ENCODE results near the gene CDCA8. TPM values are rescaled to one million over a fixed set of nuclear protein-coding genes. Genes with fewer than 3 reads are reported as not detected.

CDCA8 gene
- total RNA-seq, 1 experiment from 2014 or later = 48.5 TPM

DNA sequence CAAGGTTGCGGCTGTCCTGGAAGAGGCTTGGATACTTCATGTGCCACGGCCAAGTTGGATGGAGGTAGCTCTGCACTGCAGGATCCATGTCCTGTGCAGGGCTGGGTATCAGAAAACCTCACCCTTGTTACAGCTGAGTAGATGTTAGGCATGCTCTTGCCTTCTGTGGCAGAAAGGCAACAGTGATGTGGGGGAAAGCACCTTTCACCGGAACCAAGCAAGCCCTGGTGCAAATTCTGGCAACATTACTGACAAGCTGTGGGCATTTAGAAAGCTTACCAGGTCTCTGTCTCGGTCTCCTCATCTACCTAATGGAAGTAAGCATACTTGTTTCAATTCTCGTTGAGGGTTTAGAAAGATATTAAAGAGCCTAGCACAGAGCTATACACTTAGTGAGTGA is 14.5 kb upstream of the CDCA8 start:
- peaks cover 4% of the 10 kb centered on the region for H3K27me3 Mint-ChIP-seq (ENCODE audit: low read depth)
- H3K18ac ChIP-seq (ENCODE audit: insufficient read length, low read depth, low read length) = no peak overlapping the region
- no peak overlapping the region for H2AK5ac ChIP-seq (ENCODE audit: insufficient read length, low read length)
- no peak overlapping the region for H3K9ac ChIP-seq (ENCODE audit: extremely low read depth, insufficient read length, low read length)
- no peaks in the 10 kb centered on the region for H3K9me3 Mint-ChIP-seq
- H3K79me2 ChIP-seq (ENCODE audit: insufficient read depth, low read length) = no peaks in the 10 kb centered on the region
- no peak overlapping the region for H3T11ph ChIP-seq (ENCODE audit: low read length)
- no peak overlapping the region for H2BK5ac ChIP-seq (ENCODE audit: insufficient read length, low read length)
- no peak overlapping the region for H4K5ac ChIP-seq (ENCODE audit: insufficient read length, low read depth, low read length)
- H2BK12ac ChIP-seq (ENCODE audit: insufficient read length, low read depth, low read length) = no peak overlapping the region
- TF ChIP-seq, protein P1, sequence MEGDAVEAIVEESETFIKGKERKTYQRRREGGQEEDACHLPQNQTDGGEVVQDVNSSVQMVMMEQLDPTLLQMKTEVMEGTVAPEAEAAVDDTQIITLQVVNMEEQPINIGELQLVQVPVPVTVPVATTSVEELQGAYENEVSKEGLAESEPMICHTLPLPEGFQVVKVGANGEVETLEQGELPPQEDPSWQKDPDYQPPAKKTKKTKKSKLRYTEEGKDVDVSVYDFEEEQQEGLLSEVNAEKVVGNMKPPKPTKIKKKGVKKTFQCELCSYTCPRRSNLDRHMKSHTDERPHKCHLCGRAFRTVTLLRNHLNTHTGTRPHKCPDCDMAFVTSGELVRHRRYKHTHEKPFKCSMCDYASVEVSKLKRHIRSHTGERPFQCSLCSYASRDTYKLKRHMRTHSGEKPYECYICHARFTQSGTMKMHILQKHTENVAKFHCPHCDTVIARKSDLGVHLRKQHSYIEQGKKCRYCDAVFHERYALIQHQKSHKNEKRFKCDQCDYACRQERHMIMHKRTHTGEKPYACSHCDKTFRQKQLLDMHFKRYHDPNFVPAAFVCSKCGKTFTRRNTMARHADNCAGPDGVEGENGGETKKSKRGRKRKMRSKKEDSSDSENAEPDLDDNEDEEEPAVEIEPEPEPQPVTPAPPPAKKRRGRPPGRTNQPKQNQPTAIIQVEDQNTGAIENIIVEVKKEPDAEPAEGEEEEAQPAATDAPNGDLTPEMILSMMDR (conservative IDR thresholded peaks at IDR 0.05) = no peak
- peaks cover 9 to 14% of the 10 kb centered on the region in 2 experiments for H3K4me1 Mint-ChIP-seq
- no peak overlapping the region for H3K4me3 Mint-ChIP-seq
- no peaks in the 10 kb centered on the region for H3K4me1 ChIP-seq (ENCODE audit: insufficient read depth, low read length)
- H3K27ac Mint-ChIP-seq = no peak overlapping the region
- no peaks in the 10 kb centered on the region for H3K9me3 ChIP-seq (ENCODE audit: control insufficient read depth, low read depth, low read length)
- no peaks in the 10 kb centered on the region for H3K23me2 ChIP-seq (ENCODE audit: insufficient read length, low read depth, low read length, poor library complexity, severe bottlenecking)
- no peaks in the 10 kb centered on the region for H3K27me3 ChIP-seq (ENCODE audit: insufficient read depth, low read length)
- no peak for DNase-seq
- H2AFZ ChIP-seq (ENCODE audit: low read length) = no peak overlapping the region
- peaks cover 5 to 15% (median 7%) of the 10 kb centered on the region in 3 experiments; a peak in 6 of 7 replicates for H3K36me3 Mint-ChIP-seq (ENCODE audit: insufficient read depth in 1 of 3, low read depth in 3 of 3)
- H3K56ac ChIP-seq (ENCODE audit: insufficient read length, low read depth, low read length) = no peak overlapping the region
- H3K4me2 ChIP-seq (ENCODE audit: insufficient read depth, insufficient read length, low read length) = no peak overlapping the region
- H2BK20ac ChIP-seq (ENCODE audit: low read depth, low read length, poor library complexity, severe bottlenecking) = no peak overlapping the region
- H4K91ac ChIP-seq (ENCODE audit: insufficient read length, low read depth, low read length) = no peak overlapping the region
- H3K4ac ChIP-seq (ENCODE audit: low read depth, low read length) = no peak overlapping the region
- H3K23ac ChIP-seq (ENCODE audit: insufficient read length, low read depth, low read length) = no peak overlapping the region
- H4K20me1 ChIP-seq (ENCODE audit: control insufficient read depth, insufficient read depth, insufficient read length) = no peaks in the 10 kb centered on the region
- no peak overlapping the region for H3K14ac ChIP-seq (ENCODE audit: insufficient read depth, low read length)
- H3K27ac ChIP-seq (ENCODE audit: insufficient read length, low read depth, low read length) = no peak overlapping the region
- H3K79me1 ChIP-seq (ENCODE audit: insufficient read depth, low read depth, low read length, poor library complexity, severe bottlenecking) = no peaks in the 10 kb centered on the region
- H2BK120ac ChIP-seq (ENCODE audit: low read depth, low read length, poor library complexity, severe bottlenecking) = no peak overlapping the region
- no CpG with 5 or more reads among the region's 5 CpGs for WGBS (ENCODE audit: extremely low coverage, insufficient read length, low lambda C conversion rate)
- no peak overlapping the region for H4K8ac ChIP-seq (replicated peaks; ENCODE audit: insufficient read length, low read depth, low read length)
- no peak overlapping the region for H2BK15ac ChIP-seq (ENCODE audit: low read depth, low read length)
